A673 (cell line): ENCODE data around the gene TLE1. TPM values are rescaled to one million over a fixed set of nuclear protein-coding genes. Genes with fewer than 3 reads are reported as not detected.

ENCODE experiments used
- BruUV-seq: library from RNA; stranded (reverse); fragments of 400-500 nt; replicated peaks from 2 replicates; lab custom pipeline; 2021; lab: Mats Ljungman, UMichigan
- CTCF ChIA-PET: fragments of 300-600 bp; sonication (Branson Sonifier 250); formaldehyde crosslinking; loops from one replicate; lab custom pipeline; 2022; ENCODE audit warnings: antibody characterized with exemption; lab: Charles Lee
- POLR2A ChIA-PET: fragments of 300-600 bp; sonication (Branson Sonifier 250); formaldehyde crosslinking; loops from one replicate; lab custom pipeline; 2022; ENCODE audit warnings: antibody characterized with exemption; ENCODE audit not compliant: low non-redundant PET; lab: Charles Lee
- DNase-seq: peaks from one replicate; pipeline ENCODE4 v3.0.0-alpha.2; 2015; ENCODE audit warnings: low spot score
- H3K27ac ChIP-seq: fragments of 200-600 bp; sonication (generic); 2 replicates; pipeline ENCODE4 v1.5.1; 2016; ENCODE audit warnings: mixed run types, low read depth, mild to moderate bottlenecking, mixed read lengths, antibody characterized with exemption, low read length; ENCODE audit not compliant: poor library complexity, severe bottlenecking
- H3K27me3 ChIP-seq: fragments of 200-600 bp; sonication (generic); replicated peaks from 2 replicates; pipeline ENCODE4 v1.6.1; 2017; ENCODE audit warnings: mixed run types, low read depth, mild to moderate bottlenecking, mixed read lengths, antibody characterized with exemption, low read length; ENCODE audit not compliant: insufficient read depth, poor library complexity
- H3K36me3 ChIP-seq: fragments of 200-600 bp; sonication (generic); 2 replicates; pipeline ENCODE4 v1.6.1; 2016; ENCODE audit warnings: mixed run types, mild to moderate bottlenecking, mixed read lengths, antibody characterized with exemption, low read length; ENCODE audit not compliant: insufficient read depth, poor library complexity, severe bottlenecking
- H3K4me1 ChIP-seq: fragments of 200-600 bp; sonication (generic); 2 replicates; pipeline ENCODE4 v1.6.1; 2017; ENCODE audit warnings: mixed run types, mild to moderate bottlenecking, mixed read lengths, antibody characterized with exemption, low read length; ENCODE audit not compliant: insufficient read depth, poor library complexity, severe bottlenecking
- H3K4me3 ChIP-seq: fragments of 200-600 bp; sonication (generic); 2 replicates; pipeline ENCODE4 v1.5.1; 2016; ENCODE audit warnings: low read depth, mixed run types, mild to moderate bottlenecking, mixed read lengths, low read length; ENCODE audit not compliant: poor library complexity, severe bottlenecking
- H3K9me3 ChIP-seq: fragments of 200-600 bp; sonication (generic); 2 replicates; pipeline ENCODE4 v1.6.1; 2016; ENCODE audit warnings: mixed run types, low read depth, mild to moderate bottlenecking, mixed read lengths, antibody characterized with exemption, low read length; ENCODE audit not compliant: poor library complexity, severe bottlenecking
- CTCF ChIP-seq: fragments of 300-800, 200-600 bp; sonication (generic); conservative IDR thresholded peaks from 2 replicates; pipeline ENCODE4 v1.5.1; 2017; ENCODE audit warnings: low read depth, mild to moderate bottlenecking, antibody characterized with exemption, low read length, moderate library complexity, mixed read lengths
- EZH2 ChIP-seq: fragments of 200-600 bp; sonication (generic); IDR thresholded peaks from 2 replicates; pipeline ENCODE4 v1.6.1; 2017; ENCODE audit warnings: borderline replicate concordance, low read depth, mild to moderate bottlenecking, mixed read lengths, antibody characterized with exemption, low read length; ENCODE audit not compliant: poor library complexity, severe bottlenecking
- intact Hi-C: fragments of 100-400 bp; cut with micrococcal nuclease; formaldehyde crosslinking; loops from one replicate; pipeline ENCODE4 v1.10.0; 2022; ENCODE audit not compliant: unreplicated experiment
- total RNA-seq: library from RNA; stranded (reverse); gene quantifications from 2 replicates; pipeline ENCODE4 v1.2.3, GENCODE V29; 2021

The TLE1 gene
- total RNA-seq, 1 experiment from 2014 or later = 2.2 TPM

GRCh38 chr9:81627481-81627880 is 61.9 kb downstream of the TLE1 start:
- ChIA-PET CTCF (no interaction called here), POLR2A (no interaction called here)
- Histone ChIP-seq H3K4me1 (no peaks in the 10 kb centered on the region), H3K36me3 (no peaks in the 10 kb centered on the region), H3K9me3 (no peaks in the 10 kb centered on the region), H3K27me3 (no peaks in the 10 kb centered on the region), H3K4me3 (no peak overlapping the region), H3K27ac (no peak overlapping the region)
- no TSS peak for BruUV-seq
- intact Hi-C loops = no loop called here
- no peak for TF ChIP-seq EZH2
- no peak for TF ChIP-seq CTCF
- no peak for DNase-seq

- CTCF ChIA-PET = no interaction called here
- H3K36me3 ChIP-seq = no peaks in the 10 kb centered on the region
- intact Hi-C loops = no loop called here
- H3K27ac ChIP-seq = no peak overlapping the region
- POLR2A ChIA-PET = no interaction called here
- no peaks in the 10 kb centered on the region for H3K9me3 ChIP-seq
- H3K4me3 ChIP-seq = no peak overlapping the region
- H3K27me3 ChIP-seq = no peaks in the 10 kb centered on the region
- no peaks in the 10 kb centered on the region for H3K4me1 ChIP-seq
- no TSS peak for BruUV-seq
- DNase-seq = no peak
- no peak for TF ChIP-seq EZH2
- TF ChIP-seq CTCF = no peak
Observed at GRCh38 chr9:81626511-81626910, 62.8 kb downstream of the TLE1 start.

GRCh38 chr9:81625969-81626368 is 63.4 kb downstream of the TLE1 start:
- no peaks in the 10 kb centered on the region for H3K4me1 ChIP-seq
- CTCF ChIA-PET = no interaction called here

More at GRCh38 chr9:81625969-81626368, 63.4 kb downstream of the TLE1 start:
- Histone ChIP-seq H3K27ac (no peak overlapping the region), H3K36me3 (no peaks in the 10 kb centered on the region), H3K27me3 (no peaks in the 10 kb centered on the region), H3K4me3 (no peak overlapping the region), H3K9me3 (no peaks in the 10 kb centered on the region)
- intact Hi-C loops = no loop called here
- no peak for DNase-seq
- POLR2A ChIA-PET = no interaction called here
- BruUV-seq = no TSS peak
- TF ChIP-seq CTCF (no peak), EZH2 (no peak)
